DND-41 (cell line): ENCODE results near the gene BCL7A.

Experiments
- ATAC-seq: fragments of 200-7000 bp; cut with Tn5 transposase; 3 replicates; pipeline ENCODE4 v1.9.1; 2021; ENCODE audit warnings: low read depth; ENCODE audit not compliant: insufficient read depth
- DNase-seq: peaks from one replicate; pipeline ENCODE4 v3.0.0-alpha.2; 2020
- H2AFZ ChIP-seq: 2 replicates; pipeline ENCODE4 v1.6.0; 2012; ENCODE audit warnings: low read depth, low read length
- H3K27ac ChIP-seq: 2 replicates; pipeline ENCODE4 v1.5.1; 2012; ENCODE audit warnings: low read length, inconsistent platforms
- H3K27me3 ChIP-seq: fragments of 200-600 bp; sonication (generic); 2 replicates; pipeline ENCODE4 v1.6.0; 2012; ENCODE audit warnings: low read length, mild to moderate bottlenecking, inconsistent platforms; ENCODE audit not compliant: insufficient read depth, poor library complexity
- H3K36me3 ChIP-seq: 2 replicates; pipeline ENCODE4 v1.5.1; 2012; ENCODE audit warnings: low read length, inconsistent platforms; ENCODE audit not compliant: insufficient read depth
- H3K4me1 ChIP-seq: 2 replicates; pipeline ENCODE4 v1.5.1; 2012; ENCODE audit warnings: mild to moderate bottlenecking, low read length; ENCODE audit not compliant: insufficient read depth
- H3K4me2 ChIP-seq: 2 replicates; pipeline ENCODE4 v1.6.0; 2012; ENCODE audit warnings: mild to moderate bottlenecking, moderate library complexity, low read length, inconsistent platforms; ENCODE audit not compliant: insufficient read depth
- H3K4me3 ChIP-seq, 2 experiments: fragments of 200-600 bp in 1 of 2; shearing (Covaris generic) in 1 of 2; 2 replicates each; pipeline ENCODE4 v1.5.1; 2012 to 2016; ENCODE audit warnings: inconsistent platforms in 2 of 2, low read length in 2 of 2, mild to moderate bottlenecking in 2 of 2, low read depth in 1 of 2, moderate library complexity in 1 of 2
- H3K79me2 ChIP-seq: 2 replicates; pipeline ENCODE4 v1.6.0; 2012; ENCODE audit warnings: low read length, inconsistent platforms; ENCODE audit not compliant: insufficient read depth
- H3K9ac ChIP-seq: 2 replicates; pipeline ENCODE4 v1.6.0; 2012; ENCODE audit warnings: low read depth, mild to moderate bottlenecking, inconsistent platforms, low read length, moderate library complexity
- H3K9me3 ChIP-seq: 2 replicates; pipeline ENCODE4 v1.5.1; 2012; ENCODE audit warnings: low read length, moderate library complexity, mild to moderate bottlenecking, inconsistent platforms; ENCODE audit not compliant: insufficient read depth, severe bottlenecking
- H4K20me1 ChIP-seq: 2 replicates; pipeline ENCODE4 v1.6.0; 2012; ENCODE audit warnings: low read length; ENCODE audit not compliant: insufficient read depth
- EZH2 ChIP-seq: IDR thresholded peaks from 3 replicates; pipeline ENCODE4 v1.6.1; 2012; ENCODE audit warnings: borderline replicate concordance, low read depth, mild to moderate bottlenecking, moderate library complexity, low read length, inconsistent platforms; ENCODE audit not compliant: severe bottlenecking
- TF ChIP-seq, protein P1 (sequence below): IDR thresholded peaks from 2 replicates; pipeline ENCODE4 v1.5.1; 2012; ENCODE audit warnings: borderline replicate concordance, low read length, moderate library complexity, mild to moderate bottlenecking; ENCODE audit not compliant: poor library complexity, severe bottlenecking; ENCODE audit errors: extremely low read depth

Gene BCL7A

DNA sequence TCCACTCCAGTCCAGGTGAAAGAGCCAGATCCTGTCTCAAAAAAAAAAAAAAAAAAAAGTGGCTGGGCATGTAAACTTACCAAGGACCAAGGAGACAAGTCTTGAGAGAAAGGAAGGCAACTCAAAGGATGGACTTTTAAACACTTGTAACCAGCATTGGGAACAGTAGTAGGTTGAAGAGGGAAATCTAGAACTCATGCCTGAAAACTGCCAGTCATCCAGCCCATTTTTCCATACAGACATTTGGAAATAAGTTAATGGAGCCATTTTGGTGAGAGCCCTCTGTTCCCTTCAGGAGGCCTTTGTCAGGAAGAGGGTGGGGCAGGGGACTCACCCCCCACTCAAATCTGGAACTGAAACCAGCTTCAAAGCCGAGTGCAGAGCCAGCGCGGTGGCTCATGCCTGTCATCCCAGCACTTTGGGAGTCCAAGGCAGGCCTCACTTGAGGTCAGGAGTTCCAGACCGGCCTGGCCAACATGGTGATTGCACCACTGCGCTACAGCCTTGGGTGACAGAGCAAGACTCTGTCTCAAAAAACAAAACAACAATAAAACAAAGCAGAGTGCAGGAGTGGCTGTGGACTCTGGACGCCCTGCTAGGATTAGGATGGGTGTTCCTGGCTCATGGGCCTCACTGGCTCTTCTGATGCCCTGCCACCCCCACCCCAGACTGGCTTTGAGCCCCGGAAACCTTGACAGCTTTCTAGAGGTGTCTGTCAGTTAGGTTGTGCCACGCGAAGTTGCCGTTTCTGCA is 55.2 kb downstream of the BCL7A start:
- H3K9ac ChIP-seq, result no peak overlapping the region
- H3K4me2 ChIP-seq, result no peak overlapping the region
- no peak overlapping the region for H3K27ac ChIP-seq

DNA sequence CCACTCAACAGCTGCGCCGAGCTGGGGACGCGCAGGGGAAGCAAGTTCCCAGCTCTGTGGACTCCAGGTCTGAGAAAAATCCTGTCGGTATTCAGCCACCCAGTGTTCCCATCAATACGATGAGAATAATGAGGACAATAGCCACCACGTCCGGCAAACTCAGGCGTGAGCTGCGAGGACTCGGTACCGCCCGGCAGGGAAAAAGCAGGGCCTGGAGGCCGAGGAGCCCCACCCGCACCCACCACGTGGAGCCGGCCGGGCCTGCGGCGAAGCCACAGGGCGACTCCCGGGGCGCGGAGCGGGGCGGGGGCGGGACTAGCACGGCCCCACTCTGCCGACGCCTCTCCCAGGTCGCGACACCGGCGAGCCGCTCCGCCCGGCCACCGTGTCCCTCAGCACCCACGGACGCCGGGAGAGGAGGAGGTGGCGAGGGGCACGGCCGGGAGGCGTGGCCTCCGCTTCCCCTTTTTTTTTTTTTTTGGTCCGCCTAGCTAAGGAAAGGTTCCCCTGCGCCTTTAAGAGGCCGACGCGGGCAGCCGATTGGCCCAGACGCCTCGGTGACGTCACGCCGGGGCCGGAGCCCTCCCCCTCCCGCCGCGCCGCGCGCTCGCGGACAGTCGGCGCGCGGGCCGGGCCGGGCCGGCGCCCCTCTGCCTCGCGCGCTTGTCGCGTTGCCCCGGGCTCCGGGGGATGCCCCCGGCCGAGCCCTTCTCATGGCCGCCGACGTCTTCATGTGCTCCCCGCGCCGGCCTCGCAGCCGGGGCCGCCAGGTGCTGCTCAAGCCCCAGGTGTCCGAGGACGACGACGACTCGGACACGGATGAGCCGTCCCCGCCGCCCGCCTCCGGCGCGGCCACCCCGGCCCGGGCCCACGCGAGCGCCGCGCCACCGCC is 56.7 kb downstream of the BCL7A start, which contains the start of gene MLXIP:
Gene MLXIP (plus strand): TSS at position 616 of the 892 bp plus-strand sequence. CDS start 98 bp downstream, at position 714.
- ATAC-seq (peak; percentile 51), DNase-seq (peak; percentile 89)
- peak within 1 kb of the TSS; percentile 73 for H3K27ac ChIP-seq
- H3K36me3 ChIP-seq, result no peaks in the 10 kb centered on the region; the same call in 1 of the 2 replicates
- peak within 1 kb of the TSS; percentile 90 for H3K4me2 ChIP-seq
- H3K4me3 ChIP-seq, result peak within 1 kb of the TSS; percentile 66 to 93
- H2AFZ ChIP-seq, result peak within 1 kb of the TSS; percentile 96
- peaks cover 43% of the 10 kb centered on the region for H3K79me2 ChIP-seq
- H3K27me3 ChIP-seq, result no peaks in the 10 kb centered on the region
- H3K9me3 ChIP-seq, result no peaks in the 10 kb centered on the region
- peaks cover 27% of the 10 kb centered on the region; the same call in 1 of the 2 replicates for H4K20me1 ChIP-seq
- peak within 1 kb of the TSS; percentile 72 for H3K9ac ChIP-seq
- TF ChIP-seq, protein P1, sequence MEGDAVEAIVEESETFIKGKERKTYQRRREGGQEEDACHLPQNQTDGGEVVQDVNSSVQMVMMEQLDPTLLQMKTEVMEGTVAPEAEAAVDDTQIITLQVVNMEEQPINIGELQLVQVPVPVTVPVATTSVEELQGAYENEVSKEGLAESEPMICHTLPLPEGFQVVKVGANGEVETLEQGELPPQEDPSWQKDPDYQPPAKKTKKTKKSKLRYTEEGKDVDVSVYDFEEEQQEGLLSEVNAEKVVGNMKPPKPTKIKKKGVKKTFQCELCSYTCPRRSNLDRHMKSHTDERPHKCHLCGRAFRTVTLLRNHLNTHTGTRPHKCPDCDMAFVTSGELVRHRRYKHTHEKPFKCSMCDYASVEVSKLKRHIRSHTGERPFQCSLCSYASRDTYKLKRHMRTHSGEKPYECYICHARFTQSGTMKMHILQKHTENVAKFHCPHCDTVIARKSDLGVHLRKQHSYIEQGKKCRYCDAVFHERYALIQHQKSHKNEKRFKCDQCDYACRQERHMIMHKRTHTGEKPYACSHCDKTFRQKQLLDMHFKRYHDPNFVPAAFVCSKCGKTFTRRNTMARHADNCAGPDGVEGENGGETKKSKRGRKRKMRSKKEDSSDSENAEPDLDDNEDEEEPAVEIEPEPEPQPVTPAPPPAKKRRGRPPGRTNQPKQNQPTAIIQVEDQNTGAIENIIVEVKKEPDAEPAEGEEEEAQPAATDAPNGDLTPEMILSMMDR, result no peak
- TF ChIP-seq EZH2, result no peak
- H3K4me1 ChIP-seq, result peaks cover 51% of the 10 kb centered on the region

More for the DNA sequence above, 55.2 kb downstream of the BCL7A start:
- H3K9me3 ChIP-seq, result no peaks in the 10 kb centered on the region
- DNase-seq (no peak), ATAC-seq (no peak)
- H3K4me3 ChIP-seq, result no peak overlapping the region
- H3K27me3 ChIP-seq, result no peaks in the 10 kb centered on the region
- H3K4me1 ChIP-seq, result peaks cover 40% of the 10 kb centered on the region
- peaks cover 30% of the 10 kb centered on the region for H3K79me2 ChIP-seq
- TF ChIP-seq EZH2, result no peak
- TF ChIP-seq, protein P1, result no peak
- no peak overlapping the region for H2AFZ ChIP-seq
- peaks cover 19% of the 10 kb centered on the region; the same call in 1 of the 2 replicates for H4K20me1 ChIP-seq
- no peaks in the 10 kb centered on the region; the same call in 1 of the 2 replicates for H3K36me3 ChIP-seq

DNA sequence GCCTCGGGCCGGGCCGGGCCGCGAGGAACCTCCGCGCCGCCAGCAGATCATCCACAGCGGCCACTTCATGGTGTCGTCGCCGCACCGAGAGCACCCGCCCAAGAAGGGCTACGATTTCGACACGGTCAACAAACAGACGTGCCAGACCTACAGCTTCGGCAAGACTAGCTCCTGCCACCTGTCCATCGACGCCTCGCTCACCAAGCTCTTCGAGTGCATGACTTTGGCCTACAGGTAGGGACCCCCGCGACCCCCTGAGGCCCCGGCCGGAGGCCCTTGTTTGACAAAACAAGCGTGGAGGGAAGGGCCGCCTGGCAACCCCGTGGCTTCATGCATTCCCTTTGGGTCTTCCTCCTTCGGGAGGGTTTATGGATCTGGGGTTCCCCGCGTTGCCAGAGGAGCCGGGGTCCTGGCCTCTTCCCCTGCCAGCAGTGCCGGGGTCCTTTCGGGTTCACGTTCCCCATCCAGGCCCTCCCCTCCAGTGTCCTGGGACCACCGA is 57.4 kb downstream of the BCL7A start:
- Histone ChIP-seq H2AFZ (peak overlapping the region; percentile 82), H3K27ac (peak overlapping the region; percentile 73), H3K4me3 (peak overlapping the region; percentile 66 to 93; a peak in 3 of 4 replicates), H3K36me3 (peaks cover 6% of the 10 kb centered on the region), H3K27me3 (no peaks in the 10 kb centered on the region), H3K79me2 (peaks cover 50% of the 10 kb centered on the region), H3K4me2 (peak overlapping the region; percentile 90), H3K4me1 (peaks cover 51% of the 10 kb centered on the region), H3K9ac (peak overlapping the region; percentile 72), H3K9me3 (no peaks in the 10 kb centered on the region), H4K20me1 (peaks cover 33% of the 10 kb centered on the region; the same call in 1 of the 2 replicates)
- no peak for ATAC-seq
- DNase-seq, result peak; percentile 28
- no peak for TF ChIP-seq EZH2
- TF ChIP-seq, protein P1, result no peak
